Thyroid gland (tissue), 4 donors: ENCODE results near the gene ACSS1.

Source experiments
- CTCF ChIP-seq, 6 experiments: fragments of 200-600 bp in 3 of 6; fragments of 450-650 bp in 3 of 6; sonication (generic) in 3 of 6; IDR thresholded peaks; one replicate each; pipeline ENCODE4 v1.5.1; 2016 to 2019; ENCODE audit warnings: antibody characterized with exemption in 6 of 6, mild to moderate bottlenecking in 2 of 6, inconsistent platforms in 1 of 6, moderate library complexity in 1 of 6
- POLR2A ChIP-seq, 2 donors: fragments of 450-650 bp; IDR thresholded peaks; one replicate each; pipeline ENCODE4 v1.6.1; 2017; ENCODE audit warnings: antibody characterized with exemption in 2 of 2, mild to moderate bottlenecking in 2 of 2, moderate library complexity in 1 of 2

GRCh38 chr20:25008388-25009217 lies 49.3 kb downstream of the ACSS1 start:
- TF ChIP-seq POLR2A (IDR thresholded peaks at IDR 0.05) (no peak), CTCF (IDR thresholded peaks at IDR 0.05) (no peak)
